GM12878 (cell line): ENCODE results near the gene LVRN. TPM values are rescaled to one million over a fixed set of nuclear protein-coding genes. Genes with fewer than 3 reads are reported as not detected.

ENCODE experiments used
- ATF7 ChIP-seq: fragments of 450-650 bp; IDR thresholded peaks from 2 replicates; pipeline ENCODE4 v1.6.1; 2016; ENCODE audit warnings: low read depth, mild to moderate bottlenecking
- BHLHE40 ChIP-seq, 2 experiments: fragments of 450-650 bp in 1 of 2; IDR thresholded peaks; 2 replicates each; pipeline ENCODE4 v1.6.1; 2011 to 2017; ENCODE audit warnings: low read depth in 2 of 2, borderline replicate concordance in 1 of 2, improper control_type of control experiment in 1 of 2, low read length in 1 of 2, mild to moderate bottlenecking in 1 of 2
- CEBPB ChIP-seq, 2 experiments: fragments of 150-350 bp in 1 of 2; IDR thresholded peaks; 2 replicates each; pipeline ENCODE4 v1.6.1; 2012 to 2014; ENCODE audit warnings: low read depth in 2 of 2, low read length in 2 of 2, borderline replicate concordance in 1 of 2, inconsistent platforms in 1 of 2
- CHD2 ChIP-seq: IDR thresholded peaks from 2 replicates; pipeline ENCODE4 v1.6.1; 2011; ENCODE audit warnings: low read depth, low read length, improper control_type of control experiment, borderline replicate concordance
- ETV6 ChIP-seq, 2 experiments: fragments of 450-650 bp in 1 of 2; IDR thresholded peaks in 1 of 2; conservative IDR thresholded peaks in 1 of 2; 2 replicates each; pipeline ENCODE4 v1.6.1; 2014; ENCODE audit warnings: antibody characterized with exemption in 1 of 2, borderline replicate concordance in 1 of 2, low read depth in 1 of 2, mild to moderate bottlenecking in 1 of 2, moderate library complexity in 1 of 2
- EZH2 ChIP-seq: IDR thresholded peaks from 2 replicates; pipeline ENCODE4 v1.6.1; 2012; ENCODE audit warnings: low read depth, mild to moderate bottlenecking, control low read depth, inconsistent platforms, low read length, borderline replicate concordance; ENCODE audit not compliant: control insufficient read depth
- HDAC2 ChIP-seq: fragments of 200-600 bp; sonication (generic); IDR thresholded peaks from 2 replicates; pipeline ENCODE4 v1.6.1; 2017
- HDGF ChIP-seq: fragments of 450-650 bp; IDR thresholded peaks from 2 replicates; pipeline ENCODE4 v1.6.1; 2016; ENCODE audit warnings: antibody characterized with exemption
- NFIC ChIP-seq: IDR thresholded peaks from 2 replicates; pipeline ENCODE4 v1.6.1; 2012; ENCODE audit warnings: low read depth, mild to moderate bottlenecking, inconsistent platforms, low read length, moderate library complexity
- NFXL1 ChIP-seq: fragments of 450-650 bp; IDR thresholded peaks from 2 replicates; pipeline ENCODE4 v1.6.1; 2017; ENCODE audit warnings: antibody characterized with exemption, mild to moderate bottlenecking, borderline replicate concordance
- NR2F1 ChIP-seq: fragments of 450-650 bp; conservative IDR thresholded peaks from 2 replicates; pipeline ENCODE4 v1.6.1; 2017; ENCODE audit warnings: mild to moderate bottlenecking
- NRF1 ChIP-seq: conservative IDR thresholded peaks from 2 replicates; pipeline ENCODE4 v1.6.1; 2011; ENCODE audit warnings: mild to moderate bottlenecking, low read depth, low read length, improper control_type of control experiment
- PML ChIP-seq: IDR thresholded peaks from 2 replicates; pipeline ENCODE4 v1.6.1; 2012; ENCODE audit warnings: low read length, inconsistent platforms
- POU2F2 ChIP-seq: IDR thresholded peaks from 3 replicates; pipeline ENCODE4 v1.6.1; 2011; ENCODE audit warnings: low read depth, mild to moderate bottlenecking, low read length, borderline replicate concordance
- RAD51 ChIP-seq: fragments of 450-650 bp; IDR thresholded peaks from 2 replicates; pipeline ENCODE4 v1.6.1; 2016; ENCODE audit warnings: moderate library complexity, mild to moderate bottlenecking, inconsistent platforms
- RBBP5 ChIP-seq: fragments of 200-600 bp; sonication (generic); conservative IDR thresholded peaks from 2 replicates; pipeline ENCODE4 v1.6.1; 2016
- SMC3 ChIP-seq: IDR thresholded peaks from 2 replicates; pipeline ENCODE4 v1.6.1; 2011; ENCODE audit warnings: low read length, improper control_type of control experiment, borderline replicate concordance
- SREBF1 ChIP-seq: IDR thresholded peaks from 2 replicates; pipeline ENCODE4 v1.6.1; 2012; ENCODE audit warnings: mild to moderate bottlenecking, low read length
- TARDBP ChIP-seq: IDR thresholded peaks from 2 replicates; pipeline ENCODE4 v1.6.1; 2016; ENCODE audit warnings: borderline replicate concordance
- ZNF274 ChIP-seq: IDR thresholded peaks from one replicate; pipeline ENCODE4 v1.8.0; 2011; ENCODE audit not compliant: insufficient read length, insufficient read depth
- polyA plus RNA-seq, 11 experiments: library from polyadenylated mRNA; depleted of rRNA in 4 of 11; unstranded in 6 of 11; stranded (reverse) in 5 of 11; fragments of >200 nt; fragmentation: Nextera tagmentation in 4 of 11; fragmentation: Illumina TruSeq in 1 of 11; extraction: Ambion mirVana in 4 of 11; extraction: Trizol in 1 of 11; gene quantifications; 1 replicate in 1 of 11; 2 replicates in 10 of 11; pipeline versions ENCODE4 v1.2.1 to v1.2.3, GENCODE V29; 2011 to 2016; ENCODE audit warnings: inconsistent platforms in 2 of 11, missing spikeins in 2 of 11, low read depth in 1 of 11
- total RNA-seq, 4 experiments: library from RNA; depleted of rRNA in 3 of 4; stranded (reverse); fragments of >200 nt in 3 of 4; fragmentation: Illumina TruSeq in 1 of 4; extraction: Trizol in 1 of 4; gene quantifications; 2 replicates each; pipeline versions ENCODE4 v1.2.1 to v1.2.3, GENCODE V29; 2013 to 2021
- TF ChIP-seq, protein P1 (sequence below): fragments of 450-650 bp; IDR thresholded peaks from 2 replicates; pipeline ENCODE4 v1.6.1; 2018; ENCODE audit warnings: mild to moderate bottlenecking, low read depth, moderate library complexity; ENCODE audit not compliant: partially characterized antibody
- TF ChIP-seq, protein P2 (sequence below): IDR thresholded peaks from 2 replicates; pipeline ENCODE4 v1.6.1; 2011; ENCODE audit warnings: mild to moderate bottlenecking, low read depth, low read length, moderate library complexity; ENCODE audit not compliant: insufficient replicate concordance
- TF ChIP-seq, protein P3 (sequence below): fragments of 450-650 bp; formaldehyde crosslinking; IDR thresholded peaks from 2 replicates; pipeline ENCODE4 v1.4.0; 2020; ENCODE audit warnings: mild to moderate bottlenecking, moderate library complexity

The LVRN gene
- total and polyA plus RNA-seq, 10 of the 15 experiments (the other 5 are each of a cell fraction or from before 2014, with no cell fraction given): 0.04 to 0.87 (median 0.11) TPM; not detected in 4

DNA sequence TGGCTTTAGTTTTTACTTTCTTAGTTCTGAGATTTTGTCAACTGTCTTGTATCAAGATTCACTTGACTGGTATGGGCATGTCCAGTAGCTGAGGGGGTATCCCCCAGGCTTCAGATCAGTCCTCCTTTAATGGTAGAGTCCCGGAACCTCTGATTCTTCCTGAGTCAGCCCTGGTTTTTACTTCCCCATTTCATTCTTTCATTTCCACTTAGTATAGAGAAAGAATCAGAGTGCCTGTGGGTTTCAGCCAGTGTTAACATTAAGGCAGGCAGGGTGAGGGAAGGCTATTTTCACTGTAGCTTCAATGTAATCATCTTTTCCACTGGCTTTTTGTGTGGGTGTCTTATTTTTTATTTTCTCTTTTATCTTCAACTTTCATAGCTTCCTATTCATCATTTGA lies 114.2 kb downstream of the LVRN start (continued):
- TF ChIP-seq, protein P1, sequence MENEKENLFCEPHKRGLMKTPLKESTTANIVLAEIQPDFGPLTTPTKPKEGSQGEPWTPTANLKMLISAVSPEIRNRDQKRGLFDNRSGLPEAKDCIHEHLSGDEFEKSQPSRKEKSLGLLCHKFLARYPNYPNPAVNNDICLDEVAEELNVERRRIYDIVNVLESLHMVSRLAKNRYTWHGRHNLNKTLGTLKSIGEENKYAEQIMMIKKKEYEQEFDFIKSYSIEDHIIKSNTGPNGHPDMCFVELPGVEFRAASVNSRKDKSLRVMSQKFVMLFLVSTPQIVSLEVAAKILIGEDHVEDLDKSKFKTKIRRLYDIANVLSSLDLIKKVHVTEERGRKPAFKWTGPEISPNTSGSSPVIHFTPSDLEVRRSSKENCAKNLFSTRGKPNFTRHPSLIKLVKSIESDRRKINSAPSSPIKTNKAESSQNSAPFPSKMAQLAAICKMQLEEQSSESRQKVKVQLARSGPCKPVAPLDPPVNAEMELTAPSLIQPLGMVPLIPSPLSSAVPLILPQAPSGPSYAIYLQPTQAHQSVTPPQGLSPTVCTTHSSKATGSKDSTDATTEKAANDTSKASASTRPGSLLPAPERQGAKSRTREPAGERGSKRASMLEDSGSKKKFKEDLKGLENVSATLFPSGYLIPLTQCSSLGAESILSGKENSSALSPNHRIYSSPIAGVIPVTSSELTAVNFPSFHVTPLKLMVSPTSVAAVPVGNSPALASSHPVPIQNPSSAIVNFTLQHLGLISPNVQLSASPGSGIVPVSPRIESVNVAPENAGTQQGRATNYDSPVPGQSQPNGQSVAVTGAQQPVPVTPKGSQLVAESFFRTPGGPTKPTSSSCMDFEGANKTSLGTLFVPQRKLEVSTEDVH: no peak
- TF ChIP-seq NFIC: peak; percentile 90
- TF ChIP-seq TARDBP: no peak
- TF ChIP-seq RAD51: no peak
- no peak for TF ChIP-seq HDAC2
- no peak for TF ChIP-seq RBBP5
- TF ChIP-seq NFXL1: no peak
- TF ChIP-seq SREBF1: no peak
- TF ChIP-seq PML: no peak; the same call in 1 of the 2 replicates
- no peak for TF ChIP-seq ZNF274
- TF ChIP-seq, protein P2, sequence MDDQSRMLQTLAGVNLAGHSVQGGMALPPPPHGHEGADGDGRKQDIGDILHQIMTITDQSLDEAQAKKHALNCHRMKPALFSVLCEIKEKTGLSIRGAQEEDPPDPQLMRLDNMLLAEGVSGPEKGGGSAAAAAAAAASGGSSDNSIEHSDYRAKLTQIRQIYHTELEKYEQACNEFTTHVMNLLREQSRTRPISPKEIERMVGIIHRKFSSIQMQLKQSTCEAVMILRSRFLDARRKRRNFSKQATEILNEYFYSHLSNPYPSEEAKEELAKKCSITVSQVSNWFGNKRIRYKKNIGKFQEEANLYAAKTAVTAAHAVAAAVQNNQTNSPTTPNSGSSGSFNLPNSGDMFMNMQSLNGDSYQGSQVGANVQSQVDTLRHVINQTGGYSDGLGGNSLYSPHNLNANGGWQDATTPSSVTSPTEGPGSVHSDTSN: no peak
- no peak for TF ChIP-seq POU2F2
- TF ChIP-seq SMC3: no peak
- TF ChIP-seq BHLHE40 (IDR thresholded peaks at IDR 0.05; ENCODE audit: borderline replicate concordance in 1 of 2, low read depth in 2 of 2, low read length in 1 of 2): 0 out of 4 replicates have a peak, but pooled peaks of 1 of the 2 experiments have one; percentile 14
- TF ChIP-seq ATF7: peak; percentile 83
- TF ChIP-seq NRF1: no peak
- peak in 1 of 2 experiments; percentile 94; a peak in 2 of 4 replicates for TF ChIP-seq ETV6 (conservative IDR thresholded peaks at IDR 0.05 in 1 of 2, IDR thresholded peaks at IDR 0.05 in 1 of 2; ENCODE audit: borderline replicate concordance in 1 of 2, low read depth in 1 of 2)
- TF ChIP-seq CHD2: no peak
- TF ChIP-seq NR2F1: no peak
- no peak for TF ChIP-seq HDGF
- no peak for TF ChIP-seq EZH2
- TF ChIP-seq CEBPB (IDR thresholded peaks at IDR 0.05; ENCODE audit: borderline replicate concordance in 1 of 2, low read depth in 2 of 2, low read length in 2 of 2): no peak
- TF ChIP-seq, protein P3, sequence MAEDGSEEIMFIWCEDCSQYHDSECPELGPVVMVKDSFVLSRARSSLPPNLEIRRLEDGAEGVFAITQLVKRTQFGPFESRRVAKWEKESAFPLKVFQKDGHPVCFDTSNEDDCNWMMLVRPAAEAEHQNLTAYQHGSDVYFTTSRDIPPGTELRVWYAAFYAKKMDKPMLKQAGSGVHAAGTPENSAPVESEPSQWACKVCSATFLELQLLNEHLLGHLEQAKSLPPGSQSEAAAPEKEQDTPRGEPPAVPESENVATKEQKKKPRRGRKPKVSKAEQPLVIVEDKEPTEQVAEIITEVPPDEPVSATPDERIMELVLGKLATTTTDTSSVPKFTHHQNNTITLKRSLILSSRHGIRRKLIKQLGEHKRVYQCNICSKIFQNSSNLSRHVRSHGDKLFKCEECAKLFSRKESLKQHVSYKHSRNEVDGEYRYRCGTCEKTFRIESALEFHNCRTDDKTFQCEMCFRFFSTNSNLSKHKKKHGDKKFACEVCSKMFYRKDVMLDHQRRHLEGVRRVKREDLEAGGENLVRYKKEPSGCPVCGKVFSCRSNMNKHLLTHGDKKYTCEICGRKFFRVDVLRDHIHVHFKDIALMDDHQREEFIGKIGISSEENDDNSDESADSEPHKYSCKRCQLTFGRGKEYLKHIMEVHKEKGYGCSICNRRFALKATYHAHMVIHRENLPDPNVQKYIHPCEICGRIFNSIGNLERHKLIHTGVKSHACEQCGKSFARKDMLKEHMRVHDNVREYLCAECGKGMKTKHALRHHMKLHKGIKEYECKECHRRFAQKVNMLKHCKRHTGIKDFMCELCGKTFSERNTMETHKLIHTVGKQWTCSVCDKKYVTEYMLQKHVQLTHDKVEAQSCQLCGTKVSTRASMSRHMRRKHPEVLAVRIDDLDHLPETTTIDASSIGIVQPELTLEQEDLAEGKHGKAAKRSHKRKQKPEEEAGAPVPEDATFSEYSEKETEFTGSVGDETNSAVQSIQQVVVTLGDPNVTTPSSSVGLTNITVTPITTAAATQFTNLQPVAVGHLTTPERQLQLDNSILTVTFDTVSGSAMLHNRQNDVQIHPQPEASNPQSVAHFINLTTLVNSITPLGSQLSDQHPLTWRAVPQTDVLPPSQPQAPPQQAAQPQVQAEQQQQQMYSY (CRISPR knock-in tag): no peak
